Measurements from ENCODE around the gene TMC7. TPM values are rescaled to one million over a fixed set of nuclear protein-coding genes. Genes with fewer than 3 reads are reported as not detected.

Gene TMC7
- total RNA-seq, 1 donor = not detected

GRCh38 chr16:19105891-19106624, 122.3 kb downstream of the TMC7 start:
- peaks cover 27% of the 10 kb centered on the region for H3K4me1 ChIP-seq (ENCODE audit: insufficient read depth, low read length)

GRCh38 chr16:19106625-19107020, 122.9 kb downstream of the TMC7 start:
- Histone ChIP-seq H3K4me3 (ENCODE audit: low read length) (no peak overlapping the region), H3K27me3 (ENCODE audit: insufficient read depth, low read length) (no peaks in the 10 kb centered on the region), H3K9me3 (ENCODE audit: low read depth, low read length) (no peaks in the 10 kb centered on the region), H3K4me1 (ENCODE audit: insufficient read depth, low read length) (peaks cover 27% of the 10 kb centered on the region)

More at GRCh38 chr16:19105891-19106624, 122.3 kb downstream of the TMC7 start:
- Histone ChIP-seq H3K4me3 (ENCODE audit: low read length) (no peak overlapping the region), H3K9me3 (ENCODE audit: low read depth, low read length) (no peaks in the 10 kb centered on the region), H3K27me3 (ENCODE audit: insufficient read depth, low read length) (no peaks in the 10 kb centered on the region)

GRCh38 chr16:19108409-19109287, 124.9 kb downstream of the TMC7 start:
- H3K4me1 ChIP-seq (ENCODE audit: insufficient read depth, low read length) = peaks cover 40% of the 10 kb centered on the region
- H3K27me3 ChIP-seq (ENCODE audit: insufficient read depth, low read length) = no peaks in the 10 kb centered on the region
- no peak overlapping the region for H3K4me3 ChIP-seq (ENCODE audit: low read length)
- H3K9me3 ChIP-seq (ENCODE audit: low read depth, low read length) = no peaks in the 10 kb centered on the region

GRCh38 chr16:19109288-19109664, 125.5 kb downstream of the TMC7 start:
- Histone ChIP-seq H3K4me3 (ENCODE audit: low read length) (no peak overlapping the region), H3K9me3 (ENCODE audit: low read depth, low read length) (no peaks in the 10 kb centered on the region), H3K27me3 (ENCODE audit: insufficient read depth, low read length) (no peaks in the 10 kb centered on the region), H3K4me1 (ENCODE audit: insufficient read depth, low read length) (peaks cover 40% of the 10 kb centered on the region)

DNA sequence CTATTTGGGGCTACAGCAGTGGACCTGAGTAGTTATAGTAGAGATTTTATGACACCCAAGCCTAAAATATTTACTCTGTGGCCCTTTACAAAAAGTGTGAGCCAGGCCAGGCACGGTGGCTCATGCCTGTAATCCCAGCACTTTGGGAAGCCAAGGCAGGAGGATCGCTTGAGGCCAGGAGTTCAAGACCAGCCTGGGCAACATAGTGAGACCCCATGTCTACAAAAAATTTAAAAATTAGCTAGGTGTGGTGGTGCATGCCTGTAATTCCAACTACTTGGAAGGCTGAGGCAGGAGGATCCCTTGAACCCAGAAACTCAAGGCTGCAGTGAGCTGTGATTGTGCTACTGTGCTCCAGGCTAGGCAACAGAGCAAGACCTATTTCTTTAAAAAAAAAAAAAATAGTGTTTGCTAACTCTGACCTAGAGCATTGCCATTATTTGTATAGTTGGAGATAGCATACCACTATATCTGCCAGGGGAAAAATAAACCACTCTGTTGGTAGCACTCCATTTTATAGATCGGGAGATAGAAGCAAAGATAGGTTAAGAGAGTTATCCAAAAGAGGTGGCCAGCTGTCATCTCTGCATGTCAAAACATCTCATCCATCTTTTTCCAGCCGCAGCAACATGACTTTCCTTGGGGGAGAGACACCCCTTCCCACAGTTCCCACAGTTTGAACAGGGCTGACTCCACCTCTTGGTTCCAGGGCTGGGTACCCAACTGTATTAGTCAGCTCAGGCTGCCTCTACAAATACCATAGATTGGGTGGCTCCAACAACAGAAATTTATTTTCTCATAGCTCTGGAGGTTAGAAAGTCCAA, 127.0 kb downstream of the TMC7 start:
- H3K4me3 ChIP-seq (ENCODE audit: low read length) = no peak overlapping the region
- peaks cover 50% of the 10 kb centered on the region for H3K4me1 ChIP-seq (ENCODE audit: insufficient read depth, low read length)
- no peaks in the 10 kb centered on the region for H3K27me3 ChIP-seq (ENCODE audit: insufficient read depth, low read length)
- H3K9me3 ChIP-seq (ENCODE audit: low read depth, low read length) = no peaks in the 10 kb centered on the region

GRCh38 chr16:19112099-19112407, 128.3 kb downstream of the TMC7 start:
- H3K4me1 ChIP-seq (ENCODE audit: insufficient read depth, low read length) = peaks cover 51% of the 10 kb centered on the region
- no peaks in the 10 kb centered on the region for H3K27me3 ChIP-seq (ENCODE audit: insufficient read depth, low read length)
- H3K4me3 ChIP-seq (ENCODE audit: low read length) = no peak overlapping the region
- H3K9me3 ChIP-seq (ENCODE audit: low read depth, low read length) = no peaks in the 10 kb centered on the region

Other genes starting within 250 kb of the TMC7 start
- gene RPS15A, start 193.6 kb upstream of the TMC7 start, total RNA-seq = 3,138 TPM
- 255 TPM for gene ARL6IP1, start 182.4 kb upstream of the TMC7 start, total RNA-seq
- 192 TPM for gene SMG1, start 57.5 kb upstream of the TMC7 start, total RNA-seq
- gene COQ7, start 83.7 kb downstream of the TMC7 start, total RNA-seq = 7.3 TPM
- 2.5 TPM for gene ITPRIPL2, start 130.0 kb downstream of the TMC7 start, total RNA-seq
- 0.52 TPM for gene SYT17, start 184.3 kb downstream of the TMC7 start, total RNA-seq